Fibroblast of the aortic adventitia (primary cell): ENCODE measurements around the gene RIPK1. TPM values are rescaled to one million over a fixed set of nuclear protein-coding genes. Genes with fewer than 3 reads are reported as not detected.

Experiments
- DNase-seq: peaks from one replicate; pipeline ENCODE4 v3.0.0-alpha.2; 2010; ENCODE audit warnings: low read depth
- H3K4me3 ChIP-seq: 2 replicates; pipeline ENCODE4 v1.5.1; 2011; ENCODE audit warnings: low read depth, mild to moderate bottlenecking, control low read depth, low read length, moderate library complexity
- total RNA-seq: library from RNA; depleted of rRNA; stranded (reverse); fragments of >200 nt; gene quantifications from 2 replicates; pipeline ENCODE4 v1.2.3, GENCODE V29; 2012; ENCODE audit warnings: low replicate concordance
- TF ChIP-seq, protein P1 (sequence below): IDR thresholded peaks from 2 replicates; pipeline ENCODE4 v1.5.1; 2011; ENCODE audit warnings: mild to moderate bottlenecking, low read length, control low read depth, inconsistent platforms; ENCODE audit not compliant: insufficient read depth

The RIPK1 gene
- total RNA-seq, 1 donor = 20.0 TPM

DNA sequence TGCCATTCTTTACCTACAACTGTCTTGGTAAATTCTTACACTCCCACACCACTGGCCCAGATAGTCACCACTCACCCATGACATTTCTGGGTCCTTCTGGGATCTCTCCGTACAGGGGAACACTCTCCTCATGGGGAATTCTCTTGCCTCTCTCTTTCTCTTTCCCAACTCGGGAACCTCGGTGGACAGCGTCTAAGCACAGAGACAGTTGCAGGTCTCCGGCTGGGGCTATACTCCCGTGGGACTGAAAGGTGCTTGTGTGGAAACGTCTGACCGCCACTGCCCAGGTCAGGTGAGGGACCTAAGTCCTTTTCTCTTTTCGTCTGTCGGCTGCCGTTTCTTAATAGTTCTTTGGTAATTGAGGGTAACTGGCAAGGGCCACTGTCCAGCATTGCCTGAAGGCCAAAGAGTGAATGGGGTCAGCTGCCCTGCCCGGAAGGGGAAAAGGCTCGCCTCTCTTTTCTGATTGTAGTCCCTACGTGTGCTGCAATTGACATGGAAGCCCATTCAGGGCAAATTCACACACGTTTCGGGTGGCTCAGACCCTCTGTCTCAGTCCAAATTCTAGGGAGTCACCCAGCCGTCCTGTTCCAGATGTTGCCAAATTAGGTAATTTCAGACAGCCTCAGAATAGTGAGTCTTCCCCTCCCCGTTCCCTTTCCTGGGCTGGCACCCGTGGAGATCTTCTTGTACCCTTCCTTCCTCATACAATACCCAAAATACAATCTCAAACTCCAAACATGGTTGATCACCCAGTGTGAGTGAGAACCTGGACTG lies 31.2 kb upstream of the RIPK1 start:
- DNase-seq = no peak
- TF ChIP-seq, protein P1, sequence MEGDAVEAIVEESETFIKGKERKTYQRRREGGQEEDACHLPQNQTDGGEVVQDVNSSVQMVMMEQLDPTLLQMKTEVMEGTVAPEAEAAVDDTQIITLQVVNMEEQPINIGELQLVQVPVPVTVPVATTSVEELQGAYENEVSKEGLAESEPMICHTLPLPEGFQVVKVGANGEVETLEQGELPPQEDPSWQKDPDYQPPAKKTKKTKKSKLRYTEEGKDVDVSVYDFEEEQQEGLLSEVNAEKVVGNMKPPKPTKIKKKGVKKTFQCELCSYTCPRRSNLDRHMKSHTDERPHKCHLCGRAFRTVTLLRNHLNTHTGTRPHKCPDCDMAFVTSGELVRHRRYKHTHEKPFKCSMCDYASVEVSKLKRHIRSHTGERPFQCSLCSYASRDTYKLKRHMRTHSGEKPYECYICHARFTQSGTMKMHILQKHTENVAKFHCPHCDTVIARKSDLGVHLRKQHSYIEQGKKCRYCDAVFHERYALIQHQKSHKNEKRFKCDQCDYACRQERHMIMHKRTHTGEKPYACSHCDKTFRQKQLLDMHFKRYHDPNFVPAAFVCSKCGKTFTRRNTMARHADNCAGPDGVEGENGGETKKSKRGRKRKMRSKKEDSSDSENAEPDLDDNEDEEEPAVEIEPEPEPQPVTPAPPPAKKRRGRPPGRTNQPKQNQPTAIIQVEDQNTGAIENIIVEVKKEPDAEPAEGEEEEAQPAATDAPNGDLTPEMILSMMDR = no peak
- no peak overlapping the region for H3K4me3 ChIP-seq

DNA sequence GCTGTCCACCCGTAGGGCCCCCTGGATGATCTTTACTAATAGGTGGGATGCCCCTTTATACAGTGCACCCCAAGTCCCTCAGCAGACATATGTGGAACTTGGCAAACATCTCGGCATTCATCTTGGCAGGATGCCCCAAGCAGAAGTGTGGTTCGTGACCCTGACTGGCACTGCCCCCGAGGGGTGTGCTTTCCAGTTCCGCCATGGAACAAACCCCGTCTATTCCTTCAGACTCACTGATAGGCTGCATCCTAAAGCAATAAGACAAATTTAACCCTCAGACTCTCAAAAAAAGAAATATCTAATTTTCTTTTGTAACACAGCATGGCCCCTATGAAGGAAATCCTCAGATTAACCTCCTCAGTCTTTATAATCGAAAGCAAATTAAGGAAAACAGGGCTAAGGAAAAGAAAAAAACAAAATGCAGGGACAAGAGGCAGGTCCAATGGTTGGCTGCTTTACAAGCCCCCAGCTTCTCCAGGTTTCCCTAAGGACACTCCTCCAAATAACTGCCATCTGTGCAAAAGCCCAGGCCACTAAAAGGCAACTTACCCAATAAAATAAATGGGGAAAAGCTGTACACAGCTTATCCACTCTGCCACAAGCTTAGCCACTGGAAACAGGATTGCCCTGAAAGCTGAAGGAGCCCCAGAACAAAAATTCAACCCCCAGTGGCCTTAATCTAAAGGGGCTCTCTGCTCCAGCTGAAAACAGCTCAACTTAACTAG lies 30.5 kb upstream of the RIPK1 start:
- TF ChIP-seq, protein P1 = no peak
- H3K4me3 ChIP-seq = no peak overlapping the region
- DNase-seq = no peak

DNA sequence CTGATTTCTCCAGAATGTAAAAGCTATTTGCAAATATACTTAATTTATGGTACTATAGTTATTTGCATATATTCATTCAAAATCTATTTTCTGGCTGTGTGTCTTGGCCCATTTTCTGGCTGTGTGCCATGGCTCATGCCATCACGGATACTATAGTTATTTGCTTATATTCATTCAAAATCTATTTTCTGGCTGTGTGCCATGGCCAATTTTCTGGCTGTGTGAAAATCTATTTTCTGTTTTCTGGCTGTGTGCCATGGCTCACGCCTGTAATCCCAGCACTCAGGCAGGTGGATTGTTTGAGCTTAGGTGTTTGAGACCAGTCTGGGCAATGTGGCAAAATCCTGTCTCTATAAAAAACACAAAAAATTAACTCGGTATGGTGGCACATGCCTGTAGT lies 28.9 kb upstream of the RIPK1 start:
- H3K4me3 ChIP-seq = no peak overlapping the region
- no peak for DNase-seq
- TF ChIP-seq, protein P1 = no peak

DNA sequence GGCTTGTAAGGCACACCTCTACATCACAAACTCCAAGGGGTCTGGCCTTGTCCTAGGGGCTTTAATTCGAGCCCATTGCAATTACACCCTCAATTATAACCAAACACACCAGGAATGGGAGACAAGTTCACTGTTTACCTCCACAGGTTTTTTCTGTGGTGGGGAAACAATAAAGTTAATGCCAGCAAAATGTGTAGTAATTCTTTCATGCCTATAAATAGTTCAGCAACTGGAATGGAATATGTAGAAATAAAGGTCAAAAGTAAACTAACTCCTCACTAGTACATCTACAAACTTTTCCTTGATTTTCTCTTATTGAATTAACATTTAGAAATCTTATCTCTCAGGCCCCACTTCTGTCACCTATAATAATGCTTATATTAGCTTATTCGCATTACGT lies 27.1 kb upstream of the RIPK1 start:
- no peak overlapping the region for H3K4me3 ChIP-seq
- TF ChIP-seq, protein P1 = no peak
- no peak for DNase-seq

DNA sequence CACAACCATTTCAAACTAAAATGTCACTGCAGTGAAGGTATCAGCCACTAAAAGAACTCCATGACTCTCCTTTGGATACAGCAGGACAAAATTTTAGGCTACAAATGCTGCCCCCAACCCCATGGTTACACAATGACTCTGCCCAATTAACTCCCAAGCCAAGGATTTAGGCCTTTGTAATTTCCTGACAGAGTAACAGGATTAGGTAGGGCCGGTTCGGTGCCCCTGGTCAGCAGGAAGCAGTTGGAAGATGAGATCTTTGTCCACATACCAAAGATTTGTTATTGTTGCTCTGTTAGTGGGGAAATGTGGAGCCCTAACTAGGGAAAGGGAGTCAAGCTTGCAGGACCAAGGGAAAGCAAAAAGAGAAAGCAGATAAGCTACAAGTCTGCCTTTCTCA lies 26.7 kb upstream of the RIPK1 start:
- H3K4me3 ChIP-seq = no peak overlapping the region
- no peak for DNase-seq
- TF ChIP-seq, protein P1 = no peak

DNA sequence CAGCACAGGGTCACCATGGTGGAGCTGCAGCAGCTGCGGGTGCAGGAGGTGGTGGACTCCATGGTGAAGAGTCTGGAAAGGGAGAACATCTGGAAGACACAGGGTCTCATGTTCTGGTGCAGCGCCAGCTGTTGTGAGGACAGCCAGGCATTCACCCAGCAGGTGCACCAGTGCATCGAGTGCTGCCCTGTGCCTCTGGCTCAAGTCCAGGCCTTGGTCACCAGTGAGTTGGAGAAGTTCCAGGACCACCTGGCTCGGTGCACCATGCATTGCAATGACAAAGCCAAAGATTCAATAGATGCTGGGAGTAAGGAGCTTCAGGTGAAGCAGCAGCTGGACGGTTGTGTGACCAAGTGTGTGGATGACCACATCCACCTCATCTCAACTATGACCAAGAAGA lies 22.9 kb upstream of the RIPK1 start:
- TF ChIP-seq, protein P1 = no peak
- no peak for DNase-seq
- no peak overlapping the region for H3K4me3 ChIP-seq
